Kidney epithelial cell (primary cell): Measurements from ENCODE around the gene FAM13A. TPM values are rescaled to one million over a fixed set of nuclear protein-coding genes. Genes with fewer than 3 reads are reported as not detected.

Experiments used
- DNase-seq: peaks from one replicate; pipeline ENCODE4 v3.0.0-alpha.2; 2010; ENCODE audit warnings: low read depth
- H3K27me3 ChIP-seq: 2 replicates; pipeline ENCODE4 v1.6.0; 2011; ENCODE audit warnings: low read length; ENCODE audit not compliant: control insufficient read depth, insufficient read depth
- H3K36me3 ChIP-seq: 2 replicates; pipeline ENCODE4 v1.5.1; 2011; ENCODE audit warnings: low read length; ENCODE audit not compliant: control insufficient read depth, insufficient read depth
- H3K4me3 ChIP-seq: 2 replicates; pipeline ENCODE4 v1.5.1; 2011; ENCODE audit warnings: low read depth, mild to moderate bottlenecking, control low read depth, low read length
- CTCF ChIP-seq: IDR thresholded peaks from 2 replicates; pipeline ENCODE4 v1.5.1; 2011; ENCODE audit warnings: mild to moderate bottlenecking, moderate library complexity, low read length, control low read depth, inconsistent platforms; ENCODE audit not compliant: insufficient read depth, poor library complexity, severe bottlenecking
- total RNA-seq: library from RNA; depleted of rRNA; stranded (reverse); fragments of >200 nt; gene quantifications from 2 replicates; pipeline ENCODE4 v1.2.3, GENCODE V29; 2015

FAM13A gene
- total RNA-seq, 1 donor from 2014 or later = 3.4 TPM

DNA sequence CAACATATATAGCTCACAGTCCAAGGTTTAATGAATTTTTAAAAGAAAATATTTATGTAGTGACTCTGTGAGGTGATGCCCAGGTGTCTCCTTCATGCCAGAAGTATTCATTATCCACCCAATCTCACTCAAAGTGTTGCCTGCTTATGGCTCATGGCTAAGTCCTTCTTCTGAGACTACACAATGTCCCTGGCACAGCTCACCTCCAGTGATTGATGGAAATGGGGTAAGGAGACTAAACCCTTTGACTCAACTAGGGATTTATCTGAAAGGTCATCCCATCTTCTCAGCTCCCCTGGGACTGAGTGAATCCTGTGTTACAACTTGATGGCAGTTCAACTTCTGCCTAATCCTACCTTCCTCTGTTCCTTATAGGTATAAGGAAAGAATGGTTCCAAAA is 74.2 kb downstream of the FAM13A start:
- Histone ChIP-seq H3K36me3 (no peaks in the 10 kb centered on the region), H3K27me3 (no peaks in the 10 kb centered on the region), H3K4me3 (no peak overlapping the region)
- no peak for TF ChIP-seq CTCF
- no peak for DNase-seq

GRCh38 chr4:88981993-88982392 is 75.0 kb downstream of the FAM13A start:
- no peaks in the 10 kb centered on the region for H3K27me3 ChIP-seq
- no peaks in the 10 kb centered on the region for H3K36me3 ChIP-seq
- H3K4me3 ChIP-seq = no peak overlapping the region
- TF ChIP-seq CTCF = no peak
- no peak for DNase-seq

- Histone ChIP-seq H3K4me3 (no peak overlapping the region), H3K36me3 (no peaks in the 10 kb centered on the region), H3K27me3 (no peaks in the 10 kb centered on the region)
- no peak for TF ChIP-seq CTCF
- no peak for DNase-seq
Measured at GRCh38 chr4:88981556-88981955, 75.4 kb downstream of the FAM13A start.

DNA sequence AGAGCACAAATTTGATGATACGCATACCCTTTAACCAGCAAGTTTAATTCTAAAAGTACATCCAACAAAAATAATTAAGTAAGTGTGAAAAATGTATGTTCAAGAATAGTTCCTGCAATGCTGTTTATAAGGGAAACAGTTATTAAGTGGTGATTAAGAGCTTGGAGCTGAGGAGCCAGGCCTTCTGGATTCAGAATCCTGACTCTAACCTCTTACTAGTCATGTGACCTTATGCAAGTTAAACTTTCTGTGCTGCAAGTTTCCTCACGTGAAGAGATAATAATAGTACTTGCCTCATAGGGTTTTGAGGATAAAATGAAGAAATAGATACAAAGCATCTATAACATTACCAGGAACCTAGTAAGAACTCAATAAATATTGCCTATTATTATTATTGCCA is 77.7 kb downstream of the FAM13A start:
- Histone ChIP-seq H3K27me3 (no peaks in the 10 kb centered on the region), H3K36me3 (no peaks in the 10 kb centered on the region), H3K4me3 (no peak overlapping the region)
- no peak for TF ChIP-seq CTCF
- DNase-seq = no peak

GRCh38 chr4:88976775-88977035 is 80.3 kb downstream of the FAM13A start:
- H3K36me3 ChIP-seq = no peaks in the 10 kb centered on the region
- no peak for TF ChIP-seq CTCF
- no peak for DNase-seq

GRCh38 chr4:88975958-88976774 is 80.8 kb downstream of the FAM13A start:
- no peak for DNase-seq
- no peak for TF ChIP-seq CTCF

More at GRCh38 chr4:88976775-88977035, 80.3 kb downstream of the FAM13A start:
- Histone ChIP-seq H3K4me3 (no peak overlapping the region), H3K27me3 (no peaks in the 10 kb centered on the region)

More at GRCh38 chr4:88975958-88976774, 80.8 kb downstream of the FAM13A start:
- no peaks in the 10 kb centered on the region for H3K36me3 ChIP-seq
- H3K27me3 ChIP-seq = no peaks in the 10 kb centered on the region
- H3K4me3 ChIP-seq = no peak overlapping the region
